Natural killer cell (primary cell): ENCODE data around the gene LZTR1. TPM values are rescaled to one million over a fixed set of nuclear protein-coding genes. Genes with fewer than 3 reads are reported as not detected.
"Not testable (repeated sequence)": the region's sequence is repeated elsewhere in the genome, so short reads cannot be mapped to it uniquely, and the experiment has no call there.

Experiments
- ATAC-seq, 3 donors: fragments of 150-1000 bp in 2 of 3; fragments of 200-7000 bp in 1 of 3; cut with Tn5 transposase; 1 replicate in 1 of 3; 2 replicates in 2 of 3; pipeline ENCODE4 v1.10.0; 2021; ENCODE audit warnings: mild to moderate bottlenecking in 2 of 3, moderate library complexity in 2 of 3
- DNase-seq, 2 donors: peaks; one replicate each; pipeline versions ENCODE4 v3.0.0 to v3.0.0-alpha.2; 2013 to 2021; ENCODE audit warnings: mixed read lengths in 1 of 2
- H3K27ac ChIP-seq: one replicate; pipeline ENCODE4 v1.5.1; 2013; ENCODE audit warnings: mild to moderate bottlenecking, low read length
- H3K27me3 ChIP-seq: one replicate; pipeline ENCODE4 v1.6.1; 2013; ENCODE audit warnings: low read length; ENCODE audit not compliant: control insufficient read depth, insufficient read depth
- H3K36me3 ChIP-seq: one replicate; pipeline ENCODE4 v1.6.1; 2013; ENCODE audit warnings: low read length; ENCODE audit not compliant: control insufficient read depth, insufficient read depth
- H3K4me1 ChIP-seq: one replicate; pipeline ENCODE4 v1.6.1; 2013; ENCODE audit warnings: low read length; ENCODE audit not compliant: control insufficient read depth, insufficient read depth
- H3K4me3 ChIP-seq: one replicate; pipeline ENCODE4 v1.5.1; 2013; ENCODE audit warnings: low read length
- H3K9me3 ChIP-seq: one replicate; pipeline ENCODE4 v1.6.1; 2013; ENCODE audit warnings: low read length; ENCODE audit not compliant: control insufficient read depth, insufficient read depth
- H3K27ac Mint-ChIP-seq, 2 donors: one replicate each; pipeline ENCODE4 v1.8.0; 2022; ENCODE audit warnings: mild to moderate bottlenecking in 2 of 2, mixed read lengths in 2 of 2, moderate library complexity in 1 of 2
- H3K27me3 Mint-ChIP-seq, 2 donors: one replicate each; pipeline ENCODE4 v1.8.0; 2022; ENCODE audit warnings: low read depth in 2 of 2, mixed read lengths in 2 of 2
- H3K36me3 Mint-ChIP-seq: one replicate; pipeline ENCODE4 v1.8.0; 2022; ENCODE audit warnings: mixed read lengths
- H3K4me1 Mint-ChIP-seq, 2 donors: one replicate each; pipeline ENCODE4 v1.8.0; 2022; ENCODE audit warnings: mixed read lengths in 2 of 2
- H3K4me3 Mint-ChIP-seq: one replicate; pipeline ENCODE4 v1.8.0; 2022; ENCODE audit warnings: mild to moderate bottlenecking, moderate library complexity, mixed read lengths
- H3K9me3 Mint-ChIP-seq, 2 donors: one replicate each; pipeline ENCODE4 v1.8.0; 2022; ENCODE audit warnings: mixed read lengths in 2 of 2
- WGBS: methylation state at CpG from one replicate; pipeline ENCODE4 v1.1.7; 2013; ENCODE audit warnings: missing lambda C conversion rate; ENCODE audit not compliant: insufficient coverage; 5-methylcytosine and 5-hydroxymethylcytosine counted together
- intact Hi-C: fragments of 100-400 bp; cut with micrococcal nuclease; formaldehyde crosslinking; loops from one replicate; pipeline ENCODE4 v1.14.2; 2022
- total RNA-seq, 4 donors: library from RNA; stranded (reverse); fragments of 120-200 nt in 1 of 4; gene quantifications; one replicate each; pipeline versions ENCODE4 v1.2.3 to v1.2.4, GENCODE V29; 2013 to 2022
- TF ChIP-seq, protein P1 (sequence below): fragments of 200-600 bp; IDR thresholded peaks from one replicate; pipeline ENCODE4 v1.8.0; 2022; ENCODE audit warnings: antibody characterized with exemption

The LZTR1 gene
- total RNA-seq, 3 donors from 2014 or later (not counting 1 experiment from before 2014, with no cell fraction given): 71.9 to 85.0 (median 82.0) TPM

DNA sequence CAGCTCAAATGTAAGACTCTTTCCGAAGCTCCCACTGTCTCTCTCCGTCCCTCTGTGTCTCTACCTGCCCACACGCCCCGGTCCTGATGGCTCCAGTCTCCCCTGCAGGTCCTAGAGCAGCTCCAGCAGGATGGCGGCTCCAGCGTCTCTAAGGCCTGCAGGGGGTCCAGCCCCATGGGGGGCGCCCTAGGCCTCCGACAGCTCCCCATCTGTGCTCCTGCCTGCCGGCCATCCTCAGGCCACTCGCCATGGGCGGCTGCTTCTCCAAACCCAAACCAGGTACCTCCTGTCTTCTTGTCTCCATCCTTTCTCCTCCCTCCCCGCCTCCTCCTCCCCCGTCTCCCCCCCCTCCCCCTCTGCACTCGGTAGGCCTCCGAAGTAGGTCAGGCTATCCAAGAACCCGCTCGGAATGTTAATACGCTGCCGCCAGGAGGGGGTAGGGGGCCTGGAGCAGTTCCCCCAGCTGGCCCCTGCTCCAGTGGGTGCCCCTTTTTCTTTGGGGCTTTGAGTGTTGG, 14.3 kb upstream of the LZTR1 start:
- Mint-ChIP-seq H3K27ac (no peak overlapping the region), H3K9me3 (no peaks in the 10 kb centered on the region), H3K4me1 (peaks cover 5% of the 10 kb centered on the region in 2 donors), H3K36me3 (no peaks in the 10 kb centered on the region), H3K27me3 (peaks cover 6 to 10% of the 10 kb centered on the region in 2 donors), H3K4me3 (no peak overlapping the region)
- intact Hi-C loops: no loop called here
- Histone ChIP-seq H3K27ac (no peak overlapping the region), H3K9me3 (no peaks in the 10 kb centered on the region), H3K4me1 (peaks cover 38% of the 10 kb centered on the region), H3K4me3 (no peak overlapping the region), H3K36me3 (no peaks in the 10 kb centered on the region), H3K27me3 (peaks cover 9% of the 10 kb centered on the region)
- 83% methylated on average over 16 of the region's 19 CpGs for WGBS
- no peak for ATAC-seq
- TF ChIP-seq, protein P1, sequence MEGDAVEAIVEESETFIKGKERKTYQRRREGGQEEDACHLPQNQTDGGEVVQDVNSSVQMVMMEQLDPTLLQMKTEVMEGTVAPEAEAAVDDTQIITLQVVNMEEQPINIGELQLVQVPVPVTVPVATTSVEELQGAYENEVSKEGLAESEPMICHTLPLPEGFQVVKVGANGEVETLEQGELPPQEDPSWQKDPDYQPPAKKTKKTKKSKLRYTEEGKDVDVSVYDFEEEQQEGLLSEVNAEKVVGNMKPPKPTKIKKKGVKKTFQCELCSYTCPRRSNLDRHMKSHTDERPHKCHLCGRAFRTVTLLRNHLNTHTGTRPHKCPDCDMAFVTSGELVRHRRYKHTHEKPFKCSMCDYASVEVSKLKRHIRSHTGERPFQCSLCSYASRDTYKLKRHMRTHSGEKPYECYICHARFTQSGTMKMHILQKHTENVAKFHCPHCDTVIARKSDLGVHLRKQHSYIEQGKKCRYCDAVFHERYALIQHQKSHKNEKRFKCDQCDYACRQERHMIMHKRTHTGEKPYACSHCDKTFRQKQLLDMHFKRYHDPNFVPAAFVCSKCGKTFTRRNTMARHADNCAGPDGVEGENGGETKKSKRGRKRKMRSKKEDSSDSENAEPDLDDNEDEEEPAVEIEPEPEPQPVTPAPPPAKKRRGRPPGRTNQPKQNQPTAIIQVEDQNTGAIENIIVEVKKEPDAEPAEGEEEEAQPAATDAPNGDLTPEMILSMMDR: no peak
- DNase-seq: no peak

DNA sequence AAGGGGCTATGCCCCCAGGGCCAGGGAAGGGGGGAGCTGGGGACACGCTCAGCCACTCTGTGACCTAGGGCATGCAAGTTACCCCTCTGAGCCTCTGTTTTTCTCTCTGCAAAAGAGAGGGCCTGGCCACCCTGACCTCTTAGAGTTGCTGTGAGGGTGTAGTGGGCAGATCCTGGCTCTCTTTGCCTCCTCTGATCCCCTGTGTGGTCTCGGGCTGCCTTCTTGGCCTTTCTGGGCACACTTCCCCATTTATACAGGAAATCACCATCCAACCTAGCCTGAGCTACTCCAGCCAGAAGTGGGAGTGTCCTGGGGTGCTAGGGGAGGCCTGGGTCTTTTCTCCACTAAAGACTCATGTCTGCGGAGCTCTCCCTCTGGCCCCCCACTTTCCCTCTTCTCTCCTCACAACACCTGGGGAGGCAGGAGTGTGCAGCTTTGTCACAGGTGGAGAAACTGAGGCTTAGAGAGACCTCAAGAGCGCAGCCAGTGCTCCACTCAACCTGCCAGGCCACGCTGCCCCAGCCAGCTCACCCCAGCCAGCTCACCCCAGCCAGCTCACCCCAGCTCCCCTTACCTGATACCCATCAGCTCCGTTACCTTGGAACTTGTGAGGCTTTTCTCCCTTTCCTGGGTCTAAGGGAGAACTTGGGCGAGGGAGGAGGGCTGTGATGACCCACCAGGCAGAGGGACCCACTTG, 13.7 kb upstream of the LZTR1 start:
- H3K36me3 Mint-ChIP-seq: no peaks in the 10 kb centered on the region
- H3K4me3 Mint-ChIP-seq: no peak overlapping the region
- no peak for ATAC-seq
- 87% methylated on average over 5 of the region's 7 CpGs for WGBS
- Histone ChIP-seq H3K36me3 (no peaks in the 10 kb centered on the region), H3K4me1 (peaks cover 43% of the 10 kb centered on the region), H3K9me3 (no peaks in the 10 kb centered on the region), H3K4me3 (no peak overlapping the region), H3K27me3 (peaks cover 9% of the 10 kb centered on the region), H3K27ac (no peak overlapping the region)
- TF ChIP-seq, protein P1: no peak
- peaks cover 5% of the 10 kb centered on the region in 2 donors for H3K4me1 Mint-ChIP-seq
- no peak for DNase-seq
- no peaks in the 10 kb centered on the region for H3K9me3 Mint-ChIP-seq
- no peak overlapping the region for H3K27ac Mint-ChIP-seq
- H3K27me3 Mint-ChIP-seq: peaks cover 5 to 10% of the 10 kb centered on the region in 2 donors
- intact Hi-C loops: no loop called here

GRCh38 chr22:20970939-20971657, 11.0 kb upstream of the LZTR1 start:
- ATAC-seq (no peak), DNase-seq (no peak)
- 87% methylated on average over 3 of the region's 4 CpGs for WGBS
- intact Hi-C loops: no loop called here
- Mint-ChIP-seq H3K4me3 (no peak overlapping the region), H3K27me3 (no peaks in the 10 kb centered on the region), H3K36me3 (no peaks in the 10 kb centered on the region), H3K27ac (no peak overlapping the region), H3K9me3 (no peaks in the 10 kb centered on the region), H3K4me1 (no peaks in the 10 kb centered on the region)
- Histone ChIP-seq H3K27ac (no peak overlapping the region), H3K27me3 (no peaks in the 10 kb centered on the region), H3K36me3 (no peaks in the 10 kb centered on the region), H3K4me3 (no peak overlapping the region), H3K9me3 (no peaks in the 10 kb centered on the region), H3K4me1 (peaks cover 24% of the 10 kb centered on the region)
- TF ChIP-seq, protein P1: no peak

- DNase-seq, H3K36me3 Mint-ChIP-seq, H3K27ac Mint-ChIP-seq, H3K9me3 ChIP-seq, intact Hi-C loops, H3K27me3 Mint-ChIP-seq, H3K27ac ChIP-seq, H3K27me3 ChIP-seq, H3K4me3 Mint-ChIP-seq, H3K36me3 ChIP-seq, H3K4me3 ChIP-seq, H3K4me1 Mint-ChIP-seq, ATAC-seq, H3K9me3 Mint-ChIP-seq: not testable (repeated sequence)
- peaks cover 23% of the 10 kb centered on the region for H3K4me1 ChIP-seq
- WGBS: 73% methylated on average over 10 of the region's 11 CpGs
These were observed 9.9 kb upstream of the LZTR1 start for GRCh38 chr22:20972014-20972694.
